Measurements from ENCODE around the gene ATG2A.

Gene ATG2A

DNA sequence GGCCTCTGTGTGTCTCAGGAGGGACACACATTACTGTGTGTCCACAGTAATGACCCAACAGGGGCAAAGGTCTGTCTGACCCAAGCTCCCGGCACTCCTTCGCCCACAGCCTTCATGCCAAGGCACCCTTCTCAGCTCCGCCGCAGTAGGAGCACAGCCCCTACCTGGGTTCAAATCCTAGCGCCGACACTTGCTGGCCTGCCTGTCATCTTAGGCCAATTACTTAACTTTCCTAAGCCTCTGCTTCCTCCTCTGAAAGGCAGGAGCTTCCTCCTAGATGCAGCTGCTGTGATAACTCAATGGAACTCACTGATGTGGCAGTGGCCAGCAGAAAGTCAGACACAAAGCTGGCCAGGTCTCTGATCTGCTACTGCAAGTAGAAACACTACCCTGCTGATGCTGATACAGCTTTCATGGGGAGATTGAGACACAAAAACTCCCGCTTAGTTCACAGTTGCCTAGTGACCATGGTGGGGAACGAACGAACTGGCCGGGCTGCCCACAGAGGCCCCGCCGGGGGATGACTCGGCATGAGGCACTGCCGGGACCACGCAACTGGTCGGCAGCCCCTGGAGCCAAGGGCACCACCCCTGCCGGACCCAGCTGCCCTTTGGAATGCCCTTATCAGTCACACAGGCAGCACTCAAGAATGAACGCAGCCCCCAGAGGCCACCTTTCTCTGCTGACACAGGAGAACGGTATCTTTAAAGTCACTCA lies 46.7 kb downstream of the ATG2A start:
- DNase-seq (ENCODE audit: low read depth in 2 of 2) = no peak

GRCh38 chr11:64869571-64870175 lies 47.3 kb downstream of the ATG2A start:
- no peak for DNase-seq (ENCODE audit: low read depth in 2 of 2)

DNA sequence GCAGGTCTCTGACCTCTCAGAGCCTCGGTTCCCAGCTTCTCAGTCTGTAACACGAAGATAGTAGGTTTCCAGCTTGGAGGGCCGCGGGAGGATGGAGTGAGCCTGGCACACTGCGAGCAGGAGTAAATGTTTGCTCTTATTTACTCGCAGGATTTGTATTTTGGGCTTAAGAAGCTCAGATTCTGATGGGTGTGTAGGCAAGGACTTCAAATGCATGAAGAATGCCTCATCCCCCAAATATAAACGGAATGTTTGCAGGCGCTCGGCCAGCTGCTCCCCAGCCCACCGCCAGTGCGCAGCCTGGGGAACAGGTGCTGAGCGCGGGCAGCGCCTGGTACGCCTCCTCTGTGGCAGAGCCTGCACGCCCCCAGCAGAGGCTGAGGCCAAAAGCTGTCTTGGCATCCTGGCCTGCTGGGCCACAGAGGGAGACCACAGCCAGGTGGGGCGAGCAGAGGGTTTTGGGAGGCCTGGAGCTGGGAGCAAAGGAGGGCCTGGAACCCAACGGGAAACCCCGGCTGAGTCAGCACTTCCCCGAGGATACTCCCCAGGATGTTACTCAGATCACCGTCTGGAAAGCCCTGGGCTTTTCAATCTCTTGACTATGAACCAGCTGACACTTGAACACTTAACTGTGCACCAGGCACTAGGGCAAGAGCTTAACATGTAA lies 48.0 kb downstream of the ATG2A start:
- DNase-seq (ENCODE audit: low read depth in 2 of 2) = no peak

- DNase-seq (ENCODE audit: low read depth in 2 of 2) = no peak
Measured at GRCh38 chr11:64867748-64868462, 49.1 kb downstream of the ATG2A start.

DNA sequence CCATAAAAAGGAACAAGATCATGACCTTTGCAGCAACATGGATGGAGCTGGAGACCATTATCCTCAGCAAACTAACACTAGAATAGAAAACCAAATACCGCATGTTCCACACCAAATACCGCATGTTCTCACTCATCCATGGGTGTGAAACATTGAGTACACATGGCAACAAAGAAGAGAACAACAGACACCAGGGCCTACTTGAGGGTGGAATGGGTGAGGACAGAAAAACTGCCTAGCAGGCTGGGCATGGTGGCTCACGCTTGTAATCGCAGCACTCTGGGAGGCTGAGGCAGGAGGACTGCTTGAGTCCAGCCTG lies 50.9 kb downstream of the ATG2A start:
- no peak for DNase-seq (ENCODE audit: low read depth in 2 of 2)

- no peak for DNase-seq (ENCODE audit: low read depth in 2 of 2)
Measured at GRCh38 chr11:64865286-64866172, 51.5 kb downstream of the ATG2A start.

DNA sequence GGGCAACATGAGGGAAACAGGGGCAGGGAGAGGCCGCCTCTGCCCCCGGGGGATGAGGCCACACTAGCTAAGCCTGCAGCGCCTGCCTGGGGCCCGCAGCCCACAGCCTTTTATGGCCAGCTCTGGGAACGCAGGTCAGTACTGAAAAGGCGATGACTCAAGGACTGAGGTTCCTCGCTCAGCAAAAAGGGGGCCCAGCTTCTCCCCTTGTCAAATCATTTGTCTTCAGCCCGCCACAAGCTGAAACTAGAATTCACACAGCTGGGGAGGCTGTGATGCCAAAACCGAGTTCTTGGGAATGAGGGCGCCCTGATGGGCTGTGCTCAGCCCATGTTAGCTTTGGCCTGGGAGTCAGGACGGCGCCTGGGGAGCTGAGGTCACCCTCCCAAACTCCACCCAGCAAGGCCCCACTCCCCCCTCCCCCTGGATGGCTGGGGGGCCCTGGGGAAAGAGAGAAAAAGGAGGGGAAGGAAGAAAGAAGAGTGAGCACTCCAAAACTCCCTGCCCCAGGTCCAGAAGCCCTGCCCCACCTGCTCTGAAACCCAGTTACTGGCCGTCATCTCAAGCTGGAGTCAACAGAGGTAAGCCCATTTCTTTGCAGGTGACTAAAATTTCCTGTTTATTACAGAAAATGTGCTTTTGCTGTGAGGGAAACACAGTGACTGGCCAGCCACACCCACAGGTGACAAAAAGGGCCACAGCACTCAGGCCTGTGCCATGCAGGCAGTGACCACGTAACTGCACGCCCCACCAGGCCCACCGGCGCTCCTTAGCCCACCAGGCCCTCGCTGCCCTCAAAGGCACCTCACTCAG lies 52.3 kb downstream of the ATG2A start:
- DNase-seq (ENCODE audit: low read depth in 2 of 2) = peak in 1 of 2 experiments; percentile 64

- no peak for DNase-seq (ENCODE audit: low read depth in 2 of 2)
Measured at GRCh38 chr11:64864135-64864472, 52.9 kb downstream of the ATG2A start.

DNA sequence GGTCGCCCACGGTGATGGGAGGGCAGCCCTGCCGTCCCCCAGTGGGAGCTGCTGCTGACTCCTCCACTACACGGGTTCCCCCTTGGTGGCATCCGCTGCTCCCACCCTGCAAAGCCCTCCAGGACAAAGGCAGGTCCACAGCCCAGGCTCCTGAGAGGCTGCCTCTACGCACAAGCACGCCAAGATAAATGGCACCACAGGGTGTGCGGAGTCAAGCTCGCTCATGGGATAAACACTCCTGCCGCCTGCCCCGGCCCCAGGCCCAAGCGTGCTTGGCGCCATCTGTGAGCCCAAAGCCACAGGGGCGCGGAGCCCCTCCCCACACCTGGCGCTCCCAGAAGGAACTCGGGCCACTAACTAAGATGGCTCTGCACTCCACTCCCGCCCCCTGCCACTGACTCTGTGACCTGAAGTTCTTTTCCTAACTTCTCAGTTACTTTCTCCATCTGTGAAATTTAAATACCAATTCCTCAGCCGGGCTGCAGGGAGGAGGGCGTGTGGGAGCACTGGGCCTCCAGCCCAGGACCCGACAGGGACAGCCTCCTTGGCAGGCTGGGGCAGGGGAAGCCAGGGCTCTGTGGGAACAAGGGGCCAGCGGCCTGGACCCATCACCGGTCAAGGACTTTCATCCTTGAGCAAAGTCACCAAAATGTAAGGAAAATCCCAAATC lies 53.5 kb downstream of the ATG2A start:
- no peak for DNase-seq (ENCODE audit: low read depth in 2 of 2)

GRCh38 chr11:64862987-64863390 lies 54.0 kb downstream of the ATG2A start:
- DNase-seq (ENCODE audit: low read depth in 2 of 2) = no peak

GRCh38 chr11:64861227-64861975 lies 55.6 kb downstream of the ATG2A start:
- no peak for DNase-seq (ENCODE audit: low read depth in 2 of 2)

DNA sequence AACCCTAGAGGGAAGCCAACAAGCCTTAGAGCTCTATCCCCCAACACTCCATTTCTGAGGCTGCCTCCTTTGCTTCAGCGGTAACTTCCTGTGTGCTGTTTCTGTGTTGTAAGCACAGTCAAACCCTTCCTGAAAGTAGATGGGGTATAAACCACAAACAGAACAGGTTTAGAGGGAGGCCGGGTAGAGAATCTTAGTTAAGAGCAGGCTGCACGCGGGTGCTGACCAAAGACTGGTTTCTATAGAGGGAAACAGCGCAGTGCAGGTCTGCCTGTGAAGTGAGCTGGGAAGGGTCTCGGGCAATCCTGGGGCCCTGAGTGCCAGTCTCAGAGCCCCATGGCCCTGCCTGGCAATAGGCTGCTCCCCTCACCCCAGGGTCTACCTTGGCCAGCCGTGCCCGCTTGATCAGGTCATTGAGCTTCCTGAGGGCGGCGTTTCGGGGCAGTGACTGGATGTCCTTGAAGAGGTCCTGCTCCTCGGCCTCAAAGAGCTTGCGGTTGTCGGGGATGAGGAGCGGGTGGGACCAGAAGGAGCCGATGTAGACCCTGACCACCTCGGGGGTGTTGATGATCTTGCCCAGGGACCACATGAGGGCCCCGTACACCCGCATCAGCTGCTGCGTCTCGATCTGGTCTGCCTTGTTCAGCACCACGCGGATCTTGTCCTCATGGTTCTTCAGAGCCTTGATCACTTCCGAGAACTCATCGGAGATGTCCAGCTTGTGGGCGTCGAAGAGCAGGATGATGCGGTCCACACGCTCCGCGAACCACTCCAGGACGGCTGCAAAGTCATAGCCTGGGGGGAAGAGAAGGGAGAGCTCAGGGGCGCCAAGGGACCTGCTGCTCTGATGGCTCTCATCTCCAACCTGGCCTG lies 57.2 kb downstream of the ATG2A start:
- DNase-seq (ENCODE audit: low read depth in 2 of 2) = peak in 1 of 2 experiments; percentile 60

- no peak for DNase-seq (ENCODE audit: low read depth in 2 of 2)
Measured at GRCh38 chr11:64858467-64859263, 58.3 kb downstream of the ATG2A start.

DNA sequence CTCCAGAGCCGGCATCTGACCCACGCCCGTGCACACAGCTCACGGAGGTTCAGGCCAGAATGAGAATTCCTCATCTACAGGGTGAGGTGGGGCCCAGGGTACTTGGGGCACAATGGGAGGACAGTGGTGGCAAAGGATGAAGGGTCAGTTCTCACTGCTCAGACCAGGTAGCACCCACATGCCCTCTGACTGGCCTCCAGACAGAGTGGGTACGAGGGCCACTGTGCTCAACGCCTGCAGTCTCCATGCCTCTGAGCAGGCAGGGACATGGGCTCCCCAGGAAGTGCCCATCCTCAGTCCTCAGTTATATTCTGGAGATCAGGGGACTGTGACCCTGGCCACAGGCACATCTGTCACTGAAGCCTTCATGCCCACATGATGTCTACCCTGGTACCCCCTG lies 59.5 kb downstream of the ATG2A start:
- DNase-seq (ENCODE audit: low read depth in 2 of 2) = no peak

DNA sequence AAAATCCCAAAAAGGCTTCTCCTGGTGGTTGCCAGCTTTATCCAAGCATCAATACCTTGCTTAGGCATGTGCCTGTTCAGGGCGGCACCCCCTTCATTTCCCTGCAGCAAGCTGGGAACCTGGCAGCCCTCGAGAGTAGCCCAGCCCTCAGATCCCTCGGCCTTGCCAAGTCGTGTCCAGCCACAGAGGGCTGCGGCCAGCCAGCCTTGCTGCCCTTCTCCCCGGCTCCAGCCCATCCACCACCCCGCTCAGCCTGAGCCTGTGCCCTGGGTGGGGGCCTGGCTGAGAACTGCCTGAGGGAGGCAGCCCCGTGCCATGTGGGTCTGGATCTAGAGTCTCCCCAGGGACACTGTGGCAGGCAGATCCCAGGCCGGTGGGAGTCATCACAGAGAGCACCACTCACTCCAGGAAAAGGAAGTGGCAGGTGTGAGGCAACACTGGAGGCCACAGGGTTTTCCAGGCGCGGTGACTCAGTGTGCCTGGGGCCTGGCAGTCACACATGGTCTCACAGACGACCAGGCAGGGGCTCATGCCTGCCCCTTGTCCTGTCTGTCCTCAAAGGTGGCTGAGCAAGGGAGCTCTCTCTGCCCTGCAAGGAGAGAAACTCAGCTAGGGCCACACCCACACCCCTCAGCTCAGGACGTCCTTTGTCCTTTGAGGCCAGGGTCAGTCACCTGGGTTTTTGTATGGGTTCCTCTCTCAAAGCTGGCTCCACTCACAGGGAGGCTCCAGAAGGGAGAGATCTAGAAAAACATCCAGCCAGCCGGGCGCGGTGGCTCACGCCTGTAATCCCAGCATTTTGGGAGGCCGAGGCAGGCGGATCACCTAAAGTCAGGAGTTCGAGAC lies 60.4 kb downstream of the ATG2A start:
- peak in 1 of 2 experiments; percentile 75 for DNase-seq (ENCODE audit: low read depth in 2 of 2)

DNA sequence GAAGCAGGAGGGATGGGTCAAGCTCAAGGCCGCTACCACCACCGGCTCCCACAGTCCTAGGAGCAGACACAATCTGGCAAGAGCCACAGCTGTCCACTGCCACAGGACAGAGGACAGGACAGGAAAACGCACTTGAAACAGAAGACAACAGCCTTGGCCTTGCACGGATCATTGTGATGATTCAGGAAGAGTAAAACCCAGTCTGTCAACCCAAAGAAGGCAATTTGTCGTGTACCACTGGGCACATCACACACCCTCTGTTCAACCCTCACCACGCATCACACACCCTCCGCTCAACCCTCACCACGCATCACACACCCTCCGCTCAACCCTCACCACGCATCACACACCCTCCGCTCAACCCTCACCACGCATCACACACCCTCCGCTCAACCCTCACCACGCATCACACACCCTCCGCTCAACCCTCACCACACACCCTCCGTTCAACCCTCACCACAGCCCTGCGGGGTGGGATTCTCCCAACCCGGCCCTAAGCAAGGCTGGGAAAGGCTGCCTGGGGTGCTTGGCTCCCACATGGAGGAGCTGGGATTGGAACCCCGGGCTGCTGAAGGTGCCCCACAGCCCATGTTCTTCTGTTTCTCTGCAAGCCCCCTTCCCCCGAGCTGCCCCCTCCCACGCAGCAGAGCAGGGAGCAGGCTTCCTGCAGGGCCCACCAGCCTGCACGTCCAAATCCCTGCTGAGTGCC lies 61.3 kb downstream of the ATG2A start:
- no peak for DNase-seq (ENCODE audit: low read depth in 2 of 2)
